Epithelial cell of esophagus (primary cell): ENCODE data around the gene SMG6.
"Not testable (repeated sequence)": the region's sequence is repeated elsewhere in the genome, so short reads cannot be mapped to it uniquely, and the experiment has no call there.

Source experiments
- DNase-seq: peaks from one replicate; pipeline ENCODE4 v3.0.0; 2010; ENCODE audit warnings: low read depth
- H3K4me3 ChIP-seq: 2 replicates; pipeline ENCODE4 v1.5.1; 2011; ENCODE audit warnings: mild to moderate bottlenecking, low read length, control low read depth
- CTCF ChIP-seq: IDR thresholded peaks from 2 replicates; pipeline ENCODE4 v1.5.1; 2011; ENCODE audit warnings: low read depth, mild to moderate bottlenecking, low read length, control low read depth, inconsistent platforms; ENCODE audit not compliant: insufficient read depth; ENCODE audit errors: missing control alignments

SMG6 gene

GRCh38 chr17:2015314-2015713 lies 288.3 kb downstream of the SMG6 start:
- no peak for TF ChIP-seq CTCF
- DNase-seq, result no peak
- no peak overlapping the region for H3K4me3 ChIP-seq

- no peak overlapping the region for H3K4me3 ChIP-seq
- DNase-seq, result no peak
Observed at GRCh38 chr17:2013994-2014317, 289.6 kb downstream of the SMG6 start.

GRCh38 chr17:2013220-2013993 lies 290.2 kb downstream of the SMG6 start:
- DNase-seq, result peak; percentile 52
- H3K4me3 ChIP-seq, result not testable (repeated sequence)

More at GRCh38 chr17:2013994-2014317, 289.6 kb downstream of the SMG6 start:
- no peak for TF ChIP-seq CTCF

GRCh38 chr17:2012499-2012898 lies 291.1 kb downstream of the SMG6 start:
- no peak for TF ChIP-seq CTCF
- no peak overlapping the region for H3K4me3 ChIP-seq
- no peak for DNase-seq

GRCh38 chr17:2011411-2012371 lies 291.9 kb downstream of the SMG6 start:
- H3K4me3 ChIP-seq, result no peak overlapping the region
- TF ChIP-seq CTCF, result no peak
- peak; percentile 79 for DNase-seq
